Measurements from ENCODE around the gene KCNK18. TPM values are rescaled to one million over a fixed set of nuclear protein-coding genes. Genes with fewer than 3 reads are reported as not detected.

Gene KCNK18
- total RNA-seq: not detected in 2 replicates

DNA sequence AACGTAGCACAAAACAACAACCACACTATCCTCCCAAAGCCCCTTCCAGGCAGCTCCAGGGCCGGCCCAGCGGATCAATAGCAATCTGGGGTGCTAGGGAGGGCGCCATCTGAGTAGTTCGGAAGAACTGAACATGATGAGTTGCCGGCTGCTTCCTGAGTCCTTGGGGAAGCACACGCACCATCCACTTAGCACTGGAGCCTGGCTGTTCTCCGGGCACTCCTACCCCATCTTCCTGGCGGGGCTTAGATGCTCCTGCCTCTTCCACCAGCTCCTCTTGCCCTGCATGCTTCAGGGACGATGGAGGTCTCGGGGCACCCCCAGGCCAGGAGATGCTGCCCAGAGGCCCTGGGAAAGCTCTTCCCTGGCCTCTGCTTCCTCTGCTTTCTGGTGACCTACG, at the start of gene KCNK18:
KCNK18 (plus strand) TSS at position 301 of the 400 bp plus-strand sequence; CDS start at position 301, 0 bp downstream.

DNA sequence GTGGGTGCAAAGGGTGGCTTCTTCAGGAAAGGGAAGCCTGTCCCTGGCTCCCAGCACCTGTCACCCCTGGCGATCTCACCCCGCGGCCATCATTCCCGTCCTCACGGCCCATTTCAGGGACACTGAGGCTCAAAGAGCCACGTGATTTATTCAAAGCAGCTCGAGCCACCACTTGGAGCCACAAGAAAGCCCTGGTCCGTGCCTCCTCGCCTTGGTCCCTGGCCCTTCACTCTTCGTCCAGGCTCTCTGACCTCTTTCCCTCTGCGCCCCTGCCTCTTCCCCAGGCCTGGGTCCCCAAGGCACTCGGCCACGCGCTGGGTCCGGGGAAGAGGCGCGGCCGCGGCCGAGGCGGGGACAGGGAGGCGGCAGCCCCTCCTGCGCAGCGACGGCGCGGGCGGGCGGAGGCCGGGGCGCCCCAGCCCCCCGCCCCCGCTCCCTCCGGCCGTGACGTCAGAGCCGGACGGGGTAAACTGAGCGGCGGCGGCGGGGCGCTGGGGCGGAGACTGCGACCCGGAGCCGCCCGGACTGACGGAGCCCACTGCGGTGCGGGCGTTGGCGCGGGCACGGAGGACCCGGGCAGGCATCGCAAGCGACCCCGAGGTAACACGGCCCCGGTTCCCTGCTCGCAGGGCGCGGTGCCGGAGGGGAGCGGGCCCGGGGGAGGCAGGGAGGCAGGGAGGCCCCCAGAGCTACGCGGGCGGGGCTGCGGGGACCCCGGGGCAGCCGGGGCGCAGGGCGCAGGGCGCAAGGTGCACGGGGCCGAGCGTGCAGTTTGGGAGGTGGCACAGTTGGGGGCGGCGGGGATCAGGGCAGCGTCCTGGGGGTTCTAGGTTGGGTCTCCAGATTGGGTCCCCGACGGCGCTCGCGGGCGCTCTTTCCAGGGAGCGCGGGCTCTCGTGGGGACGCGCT, 43.6 kb downstream of the KCNK18 start, which contains the start of gene SLC18A2:
SLC18A2 (plus strand) TSS at position 494 of the 909 bp plus-strand sequence. CDS start 580 bp downstream, outside the sequence.

Other genes with a start within 250 kb of the KCNK18 start
- 6.2 and 8.7 TPM in 2 replicates for gene SHTN1, start 192.3 kb upstream of the KCNK18 start, total RNA-seq
- not detected in 2 replicates for gene VAX1, start 59.2 kb upstream of the KCNK18 start, total RNA-seq
- gene SLC18A2, start 43.6 kb downstream of the KCNK18 start, total RNA-seq: under 0.01 and 1.1 TPM in 2 replicates
- 19.9 and 21.8 TPM in 2 replicates for gene PDZD8, start 178.0 kb downstream of the KCNK18 start, total RNA-seq

Measured in mesangial cell (primary cell).